H1 (cell line): Measurements from ENCODE around the gene NR2C2AP. TPM values are rescaled to one million over a fixed set of nuclear protein-coding genes. Genes with fewer than 3 reads are reported as not detected.

Experiments
- EGR1 ChIP-seq: IDR thresholded peaks from 2 replicates; pipeline ENCODE4 v1.6.1; 2011; ENCODE audit warnings: low read depth, low read length, borderline replicate concordance
- GABPA ChIP-seq: IDR thresholded peaks from 2 replicates; pipeline ENCODE4 v1.6.1; 2011; ENCODE audit warnings: mild to moderate bottlenecking, low read length, moderate library complexity, borderline replicate concordance; ENCODE audit not compliant: insufficient read depth
- KDM1A ChIP-seq: fragments of 200-600, 300-600 bp; sonication (generic); IDR thresholded peaks from 2 replicates; pipeline ENCODE4 v1.7.1; 2016; ENCODE audit warnings: mild to moderate bottlenecking, low read length, borderline replicate concordance
- NRF1 ChIP-seq: IDR thresholded peaks from 2 replicates; pipeline ENCODE4 v1.6.1; 2011; ENCODE audit warnings: mild to moderate bottlenecking, low read depth, low read length, improper control_type of control experiment
- PHF8 ChIP-seq: fragments of 200-600 bp; sonication (generic); conservative IDR thresholded peaks from 2 replicates; pipeline ENCODE4 v1.7.1; 2012; ENCODE audit warnings: low read depth, mild to moderate bottlenecking, inconsistent platforms, low read length, moderate library complexity
- RAD21 ChIP-seq, 2 experiments: IDR thresholded peaks in 1 of 2; conservative IDR thresholded peaks in 1 of 2; 2 replicates each; pipeline ENCODE4 v1.6.1; 2011; ENCODE audit warnings: low read depth in 2 of 2, low read length in 2 of 2, improper control_type of control experiment in 1 of 2, inconsistent platforms in 1 of 2, mild to moderate bottlenecking in 1 of 2, moderate library complexity in 1 of 2
- SIN3A ChIP-seq, 2 experiments: IDR thresholded peaks in 1 of 2; conservative IDR thresholded peaks in 1 of 2; 2 replicates each; pipeline ENCODE4 v1.6.1; 2011 to 2012; ENCODE audit warnings: low read length in 2 of 2, improper control_type of control experiment in 1 of 2, low read depth in 1 of 2, mild to moderate bottlenecking in 1 of 2
- SIRT6 ChIP-seq: IDR thresholded peaks from one replicate; pipeline ENCODE4 v1.7.1; 2012; ENCODE audit warnings: low read length, inconsistent platforms
- SP1 ChIP-seq: IDR thresholded peaks from 2 replicates; pipeline ENCODE4 v1.6.1; 2011; ENCODE audit warnings: low read depth, low read length
- SP2 ChIP-seq: IDR thresholded peaks from 2 replicates; pipeline ENCODE4 v1.6.1; 2012; ENCODE audit warnings: mild to moderate bottlenecking, low read length, inconsistent platforms
- SP4 ChIP-seq: IDR thresholded peaks from 2 replicates; pipeline ENCODE4 v1.6.1; 2012; ENCODE audit warnings: low read length, inconsistent platforms
- TAF7 ChIP-seq: optimal IDR thresholded peaks from 2 replicates; pipeline ENCODE3; 2011; ENCODE audit warnings: low read depth, mild to moderate bottlenecking, inconsistent platforms, low read length, moderate library complexity, borderline replicate concordance
- polyA plus RNA-seq, 7 experiments: library from polyadenylated mRNA; depleted of rRNA in 3 of 7; stranded (reverse) in 5 of 7; unstranded in 2 of 7; fragments of >200 nt in 5 of 7; fragments of 200-250 nt in 2 of 7; gene quantifications; 1 replicate in 5 of 7; 2 replicates in 1 of 7; 4 replicates in 1 of 7; pipeline versions ENCODE4 v1.2.1 to v1.2.3, GENCODE V29; 2011 to 2013; ENCODE audit warnings: missing spikeins in 2 of 7, mixed read lengths in 2 of 7
- total RNA-seq: library from RNA; stranded (reverse); fragmentation: NEBNext Ultra II Directional; extraction: Animal tissue kit (Norgen Biotek cat#: 25700); gene quantifications from 2 replicates; pipeline ENCODE4 v1.2.1, GENCODE V29; 2021
- TF ChIP-seq, protein P1 (sequence below), 3 experiments: IDR thresholded peaks; 1 replicate in 2 of 3; 2 replicates in 1 of 3; pipeline versions ENCODE4 v1.5.1 to v1.6.1; 2011; ENCODE audit warnings: low read length in 3 of 3, mild to moderate bottlenecking in 3 of 3, inconsistent platforms in 2 of 3, low read depth in 1 of 3, moderate library complexity in 1 of 3; ENCODE audit not compliant: insufficient read depth in 1 of 3; ENCODE audit errors: control extremely low read depth in 1 of 3
- TF ChIP-seq, protein P2 (sequence below): IDR thresholded peaks from 2 replicates; pipeline ENCODE4 v1.6.1; 2011; ENCODE audit warnings: low read depth, mild to moderate bottlenecking, low read length; ENCODE audit not compliant: insufficient read depth

Gene NR2C2AP
- total and polyA plus RNA-seq, 2 of the 8 experiments (the other 6 are each of a cell fraction or from before 2014, with no cell fraction given), result 16.4 to 20.5 TPM

DNA sequence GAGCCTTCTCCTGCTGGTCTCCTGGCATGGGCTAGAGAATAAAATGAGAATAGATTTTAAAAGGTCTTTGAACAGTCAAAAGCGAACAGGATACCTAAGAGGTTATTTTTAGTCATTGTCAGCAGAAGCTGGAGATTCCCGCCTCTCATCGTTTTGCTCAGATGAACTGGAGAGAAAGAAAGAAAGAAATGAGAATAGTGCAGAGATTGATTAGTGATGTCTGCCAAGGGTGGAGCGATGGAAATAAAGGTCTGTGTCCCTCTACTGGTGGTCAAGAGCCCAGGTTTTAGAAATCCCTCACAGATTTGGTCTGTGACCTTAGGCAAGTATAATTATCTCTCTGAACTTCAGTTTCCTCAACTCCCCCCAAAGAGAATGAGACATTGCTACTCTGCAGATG, 13.9 kb upstream of the NR2C2AP start (continued):
- TF ChIP-seq, protein P1, sequence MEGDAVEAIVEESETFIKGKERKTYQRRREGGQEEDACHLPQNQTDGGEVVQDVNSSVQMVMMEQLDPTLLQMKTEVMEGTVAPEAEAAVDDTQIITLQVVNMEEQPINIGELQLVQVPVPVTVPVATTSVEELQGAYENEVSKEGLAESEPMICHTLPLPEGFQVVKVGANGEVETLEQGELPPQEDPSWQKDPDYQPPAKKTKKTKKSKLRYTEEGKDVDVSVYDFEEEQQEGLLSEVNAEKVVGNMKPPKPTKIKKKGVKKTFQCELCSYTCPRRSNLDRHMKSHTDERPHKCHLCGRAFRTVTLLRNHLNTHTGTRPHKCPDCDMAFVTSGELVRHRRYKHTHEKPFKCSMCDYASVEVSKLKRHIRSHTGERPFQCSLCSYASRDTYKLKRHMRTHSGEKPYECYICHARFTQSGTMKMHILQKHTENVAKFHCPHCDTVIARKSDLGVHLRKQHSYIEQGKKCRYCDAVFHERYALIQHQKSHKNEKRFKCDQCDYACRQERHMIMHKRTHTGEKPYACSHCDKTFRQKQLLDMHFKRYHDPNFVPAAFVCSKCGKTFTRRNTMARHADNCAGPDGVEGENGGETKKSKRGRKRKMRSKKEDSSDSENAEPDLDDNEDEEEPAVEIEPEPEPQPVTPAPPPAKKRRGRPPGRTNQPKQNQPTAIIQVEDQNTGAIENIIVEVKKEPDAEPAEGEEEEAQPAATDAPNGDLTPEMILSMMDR (IDR thresholded peaks at IDR 0.05; ENCODE audit: control extremely low read depth in 1 of 3, insufficient read depth in 1 of 3, low read depth in 1 of 3, low read length in 3 of 3), result peak in 2 of 3 experiments; percentile 42 to 62; a peak in 3 of 4 replicates
- no peak for TF ChIP-seq NRF1
- TF ChIP-seq KDM1A, result no peak
- peak in 1 of 2 experiments; percentile 23; a peak in 2 of 4 replicates for TF ChIP-seq RAD21 (IDR thresholded peaks at IDR 0.05 in 1 of 2, conservative IDR thresholded peaks at IDR 0.05 in 1 of 2; ENCODE audit: low read depth in 2 of 2, low read length in 2 of 2)
- no peak for TF ChIP-seq TAF7
- TF ChIP-seq SP2, result no peak
- TF ChIP-seq SIN3A (conservative IDR thresholded peaks at IDR 0.05 in 1 of 2, IDR thresholded peaks at IDR 0.05 in 1 of 2; ENCODE audit: low read depth in 1 of 2, low read length in 2 of 2), result no peak
- peak; percentile 51; the same call in 1 of the 2 replicates for TF ChIP-seq SP1
- no peak for TF ChIP-seq SP4
- TF ChIP-seq, protein P2, sequence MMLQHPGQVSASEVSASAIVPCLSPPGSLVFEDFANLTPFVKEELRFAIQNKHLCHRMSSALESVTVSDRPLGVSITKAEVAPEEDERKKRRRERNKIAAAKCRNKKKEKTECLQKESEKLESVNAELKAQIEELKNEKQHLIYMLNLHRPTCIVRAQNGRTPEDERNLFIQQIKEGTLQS, result no peak
- TF ChIP-seq EGR1, result no peak
- no peak for TF ChIP-seq SIRT6
- no peak for TF ChIP-seq PHF8
- no peak for TF ChIP-seq GABPA
